Spleen (tissue), 11 donors: Measurements from ENCODE around the gene INPP5B. TPM values are rescaled to one million over a fixed set of nuclear protein-coding genes. Genes with fewer than 3 reads are reported as not detected.

Source experiments
- DNase-seq: peaks from one replicate; pipeline ENCODE4 v3.0.0-alpha.2; 2020
- H3K27ac ChIP-seq, 8 donors: fragments of 200-600 bp; sonication (generic) in 7 of 8; 1 replicate in 4 of 8; 2 replicates in 4 of 8; pipeline versions ENCODE4 v1.5.0 to v1.8.0; 2016 to 2021; ENCODE audit warnings: inconsistent platforms in 4 of 8, mild to moderate bottlenecking in 4 of 8, moderate library complexity in 1 of 8
- H3K27me3 ChIP-seq, 7 donors: fragments of 200-600 bp; sonication (generic) in 6 of 7; replicated peaks in 1 of 7; 1 replicate in 4 of 7; 2 replicates in 3 of 7; pipeline versions ENCODE4 v1.5.0 to v1.8.0; 2016 to 2021; ENCODE audit warnings: inconsistent platforms in 3 of 7, mild to moderate bottlenecking in 1 of 7
- H3K36me3 ChIP-seq, 6 donors: fragments of 200-600 bp; sonication (generic) in 5 of 6; 1 replicate in 4 of 6; 2 replicates in 2 of 6; pipeline versions ENCODE4 v1.5.0 to v1.8.0; 2016 to 2021; ENCODE audit warnings: inconsistent platforms in 2 of 6
- H3K4me1 ChIP-seq, 6 donors: fragments of 200-600 bp; sonication (generic) in 5 of 6; 1 replicate in 3 of 6; 2 replicates in 3 of 6; pipeline versions ENCODE4 v1.5.0 to v1.8.0; 2016 to 2021; ENCODE audit warnings: inconsistent platforms in 3 of 6
- H3K4me3 ChIP-seq, 8 donors: fragments of 200-600 bp; sonication (generic) in 7 of 8; 1 replicate in 4 of 8; 2 replicates in 4 of 8; pipeline versions ENCODE4 v1.5.0 to v1.8.0; 2016 to 2021; ENCODE audit warnings: inconsistent platforms in 4 of 8, mild to moderate bottlenecking in 4 of 8, moderate library complexity in 2 of 8
- H3K9me3 ChIP-seq, 8 donors: fragments of 200-600 bp; sonication (generic) in 7 of 8; 1 replicate in 4 of 8; 2 replicates in 4 of 8; pipeline versions ENCODE4 v1.5.0 to v1.8.0; 2016 to 2021; ENCODE audit warnings: inconsistent platforms in 4 of 8
- CTCF ChIP-seq, 11 experiments: fragments of 200-600 bp in 7 of 11; fragments of 450-650 bp in 4 of 11; sonication (generic) in 4 of 11; IDR thresholded peaks in 8 of 11; conservative IDR thresholded peaks in 3 of 11; 1 replicate in 7 of 11; 2 replicates in 4 of 11; pipeline versions ENCODE4 v1.4.0 to v1.8.0; 2016 to 2021; ENCODE audit warnings: antibody characterized with exemption in 11 of 11, inconsistent platforms in 4 of 11, mild to moderate bottlenecking in 1 of 11
- POLR2A ChIP-seq, 3 donors: fragments of 450-650 bp; IDR thresholded peaks; one replicate each; pipeline ENCODE4 v1.5.1; 2017; ENCODE audit warnings: antibody characterized with exemption in 3 of 3, mild to moderate bottlenecking in 1 of 3
- POLR2AphosphoS5 ChIP-seq, 3 donors: sonication (generic); formaldehyde crosslinking; IDR thresholded peaks; one replicate each; pipeline ENCODE4 v1.5.1; 2017; ENCODE audit warnings: antibody characterized with exemption in 3 of 3
- WGBS, 5 donors: extraction: QIAGEN DNeasy Blood & Tissue Kit in 3 of 5; methylation state at CpG; one replicate each; pipeline versions ENCODE4 v1.1.5 to v1.1.7; 2013 to 2018; 5-methylcytosine and 5-hydroxymethylcytosine counted together
- intact Hi-C: fragments of 100-400 bp; cut with DNase I; formaldehyde crosslinking; loops from one replicate; pipeline ENCODE4 v1.15.0; 2023; ENCODE audit warnings: low total_unique reads
- polyA plus RNA-seq, 3 donors: library from polyadenylated mRNA; stranded (reverse); fragments of 200-250 nt; gene quantifications; one replicate each; pipeline ENCODE4 v1.2.1, GENCODE V29; 2013
- total RNA-seq, 7 donors: library from RNA; depleted of rRNA in 3 of 7; stranded (reverse); fragments of >200 nt in 3 of 7; fragmentation: NEBNext Ultra II Directional in 4 of 7; extraction: Animal tissue kit (Norgen Biotek cat#: 25700) in 4 of 7; gene quantifications; one replicate each; pipeline versions ENCODE4 v1.1.0 to v1.2.1, GENCODE V29; 2016 to 2021
- donor health status: healthy with polysubstance abuse.
- donor health status: DM: no; HTN: no; CAD: no; lungs with moderate emphysema.
- donor health status: DM: no; HTN: no; CAD: no.
- donor health status: Bipolar disorder and iron deficiency.
- donor health status: healthy.
- donor health status: DM: no; HTN: no; CAD: no.
- donor health status: DM: yes; HTN: yes; CAD: no.

The INPP5B gene
- total and polyA plus RNA-seq, 10 donors: 11.4 to 70.7 (median 36.7) TPM

DNA sequence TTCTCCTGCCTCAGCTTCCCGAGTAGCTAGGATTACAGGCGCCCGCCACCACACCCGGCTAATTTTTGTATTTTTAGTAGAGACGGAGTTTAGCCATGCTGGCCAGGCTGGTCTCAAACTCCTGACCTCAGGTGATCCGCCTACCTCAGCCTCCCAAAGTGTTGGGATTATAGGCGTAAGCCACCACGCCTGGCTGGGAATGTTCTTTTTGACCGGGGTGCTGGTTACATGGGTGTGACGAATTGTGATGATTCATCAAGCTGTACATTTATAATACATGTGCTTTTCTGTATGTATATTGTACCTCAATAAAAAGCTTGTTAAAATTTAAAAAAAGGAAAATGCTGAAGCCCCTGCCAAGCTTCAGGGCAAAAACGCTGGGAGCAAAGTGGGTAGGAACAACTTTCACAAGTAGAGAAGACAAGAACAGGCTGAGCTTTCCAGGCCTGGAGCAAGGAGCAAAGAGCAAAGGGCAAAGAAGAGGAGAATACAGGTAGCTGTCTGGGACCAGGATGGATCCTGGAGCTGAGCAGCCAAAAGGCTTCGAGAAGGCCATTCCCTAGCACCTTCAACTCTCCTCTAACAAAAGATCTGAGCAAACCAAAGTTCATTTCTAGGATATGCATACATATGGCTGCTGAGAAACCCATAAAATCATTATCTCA lies 118.3 kb downstream of the INPP5B start:
- H3K27me3 ChIP-seq: no peaks in the 10 kb centered on the region
- H3K36me3 ChIP-seq: peaks cover 6 to 98% (median 65%) of the 10 kb centered on the region in 6 donors
- no peak overlapping the region for H3K27ac ChIP-seq
- H3K9me3 ChIP-seq: no peaks in the 10 kb centered on the region
- peaks cover 0 to 20% (median 1%) of the 10 kb centered on the region in 6 donors for H3K4me1 ChIP-seq
- intact Hi-C loops: no loop called here
- WGBS, 5 donors: 94 to 99% (median 96%) methylated on average over 12 of the region's 12 CpGs
- H3K4me3 ChIP-seq: no peak overlapping the region
- TF ChIP-seq CTCF (IDR thresholded peaks at IDR 0.05 in 8 of 11, conservative IDR thresholded peaks at IDR 0.05 in 3 of 11) (no peak), POLR2A (IDR thresholded peaks at IDR 0.05) (no peak), POLR2AphosphoS5 (IDR thresholded peaks at IDR 0.05) (no peak)
- DNase-seq: no peak

DNA sequence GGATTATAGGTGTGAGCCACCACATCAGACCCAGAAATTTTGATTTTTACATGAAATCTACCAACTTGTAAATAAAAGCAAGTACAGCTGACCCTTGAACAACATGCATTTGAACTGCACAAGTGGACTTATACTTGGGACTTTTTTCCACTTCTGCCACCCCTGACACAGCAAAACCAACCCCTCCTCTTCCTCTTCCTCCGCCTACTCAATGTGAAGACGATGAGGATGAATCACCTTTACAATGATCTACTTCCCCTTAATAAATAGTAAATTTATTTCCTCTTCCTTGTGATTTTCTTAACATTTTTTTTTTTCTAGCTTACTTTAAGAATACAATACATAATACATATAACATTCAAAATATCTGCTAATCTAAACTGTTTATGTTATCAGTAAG lies 121.3 kb downstream of the INPP5B start:
- peaks cover 0 to 21% (median 1%) of the 10 kb centered on the region in 6 donors for H3K4me1 ChIP-seq
- DNase-seq: no peak
- no peaks in the 10 kb centered on the region for H3K9me3 ChIP-seq
- WGBS, 5 donors: 24 to 39% (median 30%) methylated on average over 2 of the region's 2 CpGs
- TF ChIP-seq POLR2AphosphoS5 (IDR thresholded peaks at IDR 0.05): no peak
- no peak for TF ChIP-seq CTCF (IDR thresholded peaks at IDR 0.05 in 8 of 11, conservative IDR thresholded peaks at IDR 0.05 in 3 of 11)
- no peak for TF ChIP-seq POLR2A (IDR thresholded peaks at IDR 0.05)
- intact Hi-C loops: no loop called here
- peaks cover 0 to 98% (median 64%) of the 10 kb centered on the region in 6 donors for H3K36me3 ChIP-seq
- peak overlapping the region in 3 of 8 donors; percentile 60 to 69 (median 63) for H3K27ac ChIP-seq
- no peak overlapping the region for H3K4me3 ChIP-seq
- H3K27me3 ChIP-seq: no peaks in the 10 kb centered on the region

DNA sequence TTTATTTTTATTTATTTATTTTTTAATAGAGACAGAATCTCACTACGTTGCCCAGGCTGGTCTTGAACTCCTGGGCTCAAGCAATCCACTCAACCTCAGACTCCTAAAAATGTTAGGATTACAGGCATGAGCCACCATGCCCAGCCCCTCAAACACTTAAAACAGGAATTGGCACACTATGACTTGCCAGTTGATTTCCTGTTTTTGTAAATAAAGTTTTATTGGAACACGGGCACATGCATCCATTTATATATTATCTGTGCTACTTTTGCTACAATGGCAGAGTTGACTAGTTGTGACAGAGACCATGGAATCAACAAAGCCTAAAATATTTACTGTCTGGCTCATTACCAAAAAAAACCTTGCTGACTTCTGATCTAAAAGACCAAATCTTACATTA lies 122.9 kb downstream of the INPP5B start:
- TF ChIP-seq POLR2AphosphoS5 (IDR thresholded peaks at IDR 0.05): no peak
- Histone ChIP-seq H3K4me1 (peaks cover 0 to 34% (median 4%) of the 10 kb centered on the region in 6 donors), H3K9me3 (no peaks in the 10 kb centered on the region), H3K36me3 (peaks cover 0 to 98% (median 60%) of the 10 kb centered on the region in 6 donors), H3K27ac (no peak overlapping the region), H3K27me3 (no peaks in the 10 kb centered on the region), H3K4me3 (no peak overlapping the region)
- WGBS, 5 donors: 89 to 95% (median 94%) methylated on average over 2 of the region's 2 CpGs
- DNase-seq: no peak
- intact Hi-C loops: no loop called here

- intact Hi-C loops: no loop called here
- WGBS, 5 donors: 84 to 92% (median 87%) methylated on average over 9 of the region's 9 CpGs
- DNase-seq: no peak
- Histone ChIP-seq H3K4me1 (peaks cover 0 to 36% (median 4%) of the 10 kb centered on the region in 6 donors), H3K36me3 (peaks cover 0 to 98% (median 56%) of the 10 kb centered on the region in 6 donors), H3K9me3 (no peaks in the 10 kb centered on the region), H3K27ac (no peak overlapping the region), H3K4me3 (no peak overlapping the region), H3K27me3 (no peaks in the 10 kb centered on the region)
- TF ChIP-seq POLR2A (IDR thresholded peaks at IDR 0.05) (no peak), CTCF (IDR thresholded peaks at IDR 0.05 in 8 of 11, conservative IDR thresholded peaks at IDR 0.05 in 3 of 11) (no peak), POLR2AphosphoS5 (IDR thresholded peaks at IDR 0.05) (no peak)
Observed at GRCh38 chr1:37822906-37823815, 123.7 kb downstream of the INPP5B start.
